Ovary (tissue), 3 donors: ENCODE data around the gene C3orf20.

Experiments used
- EP300 ChIP-seq: sonication (generic); formaldehyde crosslinking; IDR thresholded peaks from one replicate; pipeline ENCODE4 v1.6.1; 2017; ENCODE audit warnings: antibody characterized with exemption
- POLR2A ChIP-seq: fragments of 450-650 bp; IDR thresholded peaks from one replicate; pipeline ENCODE4 v1.6.1; 2017; ENCODE audit warnings: antibody characterized with exemption, mild to moderate bottlenecking, moderate library complexity
- TF ChIP-seq, protein P1 (sequence below), 3 donors: fragments of 450-650 bp in 2 of 3; fragments of 200-600 bp in 1 of 3; IDR thresholded peaks; one replicate each; pipeline versions ENCODE4 v1.5.1 to v1.8.0; 2016 to 2022; ENCODE audit warnings: antibody characterized with exemption in 3 of 3, mild to moderate bottlenecking in 1 of 3
- donor health status: DM: no; HTN: no; CAD: no.

DNA sequence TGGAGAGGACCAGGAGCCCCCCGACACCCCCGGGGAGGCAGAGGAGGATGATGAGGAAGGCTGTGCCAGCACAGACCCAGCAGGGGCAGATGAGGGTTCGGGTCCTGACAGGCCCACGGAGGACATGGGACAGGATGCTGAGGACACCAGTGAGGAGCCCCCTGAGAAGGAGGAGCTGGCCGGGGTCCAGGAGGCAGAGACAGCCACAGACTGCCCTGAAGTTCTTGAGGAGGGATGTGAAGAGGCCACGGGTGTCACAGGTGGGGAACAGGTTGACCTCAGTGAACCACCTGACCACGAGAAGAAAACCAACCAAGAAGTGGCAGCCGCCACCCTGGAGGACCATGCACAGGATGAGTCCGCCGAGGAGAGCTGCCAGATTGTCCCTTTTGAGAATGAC lies 144.7 kb downstream of the C3orf20 start:
- TF ChIP-seq POLR2A (no peak), EP300 (no peak)
- TF ChIP-seq, protein P1, sequence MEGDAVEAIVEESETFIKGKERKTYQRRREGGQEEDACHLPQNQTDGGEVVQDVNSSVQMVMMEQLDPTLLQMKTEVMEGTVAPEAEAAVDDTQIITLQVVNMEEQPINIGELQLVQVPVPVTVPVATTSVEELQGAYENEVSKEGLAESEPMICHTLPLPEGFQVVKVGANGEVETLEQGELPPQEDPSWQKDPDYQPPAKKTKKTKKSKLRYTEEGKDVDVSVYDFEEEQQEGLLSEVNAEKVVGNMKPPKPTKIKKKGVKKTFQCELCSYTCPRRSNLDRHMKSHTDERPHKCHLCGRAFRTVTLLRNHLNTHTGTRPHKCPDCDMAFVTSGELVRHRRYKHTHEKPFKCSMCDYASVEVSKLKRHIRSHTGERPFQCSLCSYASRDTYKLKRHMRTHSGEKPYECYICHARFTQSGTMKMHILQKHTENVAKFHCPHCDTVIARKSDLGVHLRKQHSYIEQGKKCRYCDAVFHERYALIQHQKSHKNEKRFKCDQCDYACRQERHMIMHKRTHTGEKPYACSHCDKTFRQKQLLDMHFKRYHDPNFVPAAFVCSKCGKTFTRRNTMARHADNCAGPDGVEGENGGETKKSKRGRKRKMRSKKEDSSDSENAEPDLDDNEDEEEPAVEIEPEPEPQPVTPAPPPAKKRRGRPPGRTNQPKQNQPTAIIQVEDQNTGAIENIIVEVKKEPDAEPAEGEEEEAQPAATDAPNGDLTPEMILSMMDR (IDR thresholded peaks at IDR 0.05): no peak
